Activated T-helper 1 cell treated with Interleukin-2 at 50 U/mL for 16 hours (primary cell): ENCODE measurements around the gene C9orf40.

Experiments
- DNase-seq: peaks from one replicate; pipeline ENCODE4 v3.0.0-alpha.2; 2020; ENCODE audit warnings: low read depth

Gene C9orf40

GRCh38 chr9:74952201-74953151 is at the start of gene C9orf40:
Gene C9orf40, minus strand, starts transcription at chr9:74952912. Its CDS starts 301 bp downstream, at chr9:74952611.
- peak; percentile 83 for DNase-seq

GRCh38 chr9:75001719-75002421 is 49.2 kb upstream of the C9orf40 start:
- DNase-seq: no peak

- no peak for DNase-seq
Measured at GRCh38 chr9:75000835-75001234, 48.1 kb upstream of the C9orf40 start.

- DNase-seq: no peak
Measured at GRCh38 chr9:74985041-74985440, 32.3 kb upstream of the C9orf40 start.

- no peak for DNase-seq
Measured at GRCh38 chr9:74983709-74984108, 31.0 kb upstream of the C9orf40 start.

GRCh38 chr9:74979844-74980243 is 27.1 kb upstream of the C9orf40 start:
- no peak for DNase-seq

- DNase-seq: no peak
Measured at GRCh38 chr9:74977287-74977686, 24.6 kb upstream of the C9orf40 start.

GRCh38 chr9:74975538-74975937 is 22.8 kb upstream of the C9orf40 start:
- DNase-seq: no peak

GRCh38 chr9:74974558-74974957 is 21.8 kb upstream of the C9orf40 start:
- no peak for DNase-seq

GRCh38 chr9:74973714-74974113 is 21.0 kb upstream of the C9orf40 start:
- no peak for DNase-seq

GRCh38 chr9:74963056-74963455 is 10.3 kb upstream of the C9orf40 start:
- no peak for DNase-seq

GRCh38 chr9:74961496-74961895 is 8.8 kb upstream of the C9orf40 start:
- DNase-seq: no peak

GRCh38 chr9:74960561-74960960 is 7.8 kb upstream of the C9orf40 start:
- DNase-seq: no peak

GRCh38 chr9:74958587-74958986 is 5.9 kb upstream of the C9orf40 start:
- no peak for DNase-seq

GRCh38 chr9:74953235-74953751 is 581 bp upstream of the C9orf40 start:
- DNase-seq: no peak

GRCh38 chr9:74951725-74952151 is 974 bp downstream of the C9orf40 start:
- peak; percentile 10 for DNase-seq

GRCh38 chr9:74951107-74951720 is 1.5 kb downstream of the C9orf40 start:
- DNase-seq: no peak

- DNase-seq: no peak
Measured at GRCh38 chr9:74949859-74950855, 2.6 kb downstream of the C9orf40 start.

GRCh38 chr9:74948937-74949336 is 3.8 kb downstream of the C9orf40 start:
- DNase-seq: no peak

- DNase-seq: no peak
Measured at GRCh38 chr9:74946686-74947085, 6.0 kb downstream of the C9orf40 start.

GRCh38 chr9:74942801-74943200 is 9.9 kb downstream of the C9orf40 start:
- no peak for DNase-seq
